GM18861 (cell line): ENCODE data around the gene CCDC47.
"Not testable (repeated sequence)": the region's sequence is repeated elsewhere in the genome, so short reads cannot be mapped to it uniquely, and the experiment has no call there.

Experiments
- ATAC-seq: cut with Tn5 transposase; IDR thresholded peaks from one replicate; pipeline ENCODE4 v1.9.1; 2021; ENCODE audit not compliant: unreplicated experiment

CCDC47 gene

GRCh38 chr17:63773272-63774140 lies at the start of gene CCDC47:
CCDC47 (minus strand) TSS chr17:63773597; CDS start chr17:63766175, 7,422 bp downstream.
- peak; percentile 72 for ATAC-seq

GRCh38 chr17:63822537-63822936 lies 49.1 kb upstream of the CCDC47 start:
- no peak for ATAC-seq

- no peak for ATAC-seq
Observed at GRCh38 chr17:63821804-63822203, 48.4 kb upstream of the CCDC47 start.

- ATAC-seq = no peak
Observed at GRCh38 chr17:63820963-63821561, 47.7 kb upstream of the CCDC47 start.

- ATAC-seq = no peak
Observed at GRCh38 chr17:63819585-63820537, 46.5 kb upstream of the CCDC47 start.

GRCh38 chr17:63819131-63819530 lies 45.7 kb upstream of the CCDC47 start:
- ATAC-seq = no peak

- ATAC-seq = no peak
Observed at GRCh38 chr17:63817736-63818385, 44.5 kb upstream of the CCDC47 start.

- ATAC-seq = no peak
Observed at GRCh38 chr17:63816669-63817068, 43.3 kb upstream of the CCDC47 start.

- ATAC-seq = no peak
Observed at GRCh38 chr17:63816123-63816522, 42.7 kb upstream of the CCDC47 start.

- ATAC-seq = no peak
Observed at GRCh38 chr17:63809970-63810369, 36.6 kb upstream of the CCDC47 start.

- ATAC-seq = no peak
Observed at GRCh38 chr17:63805591-63805990, 32.2 kb upstream of the CCDC47 start.

- ATAC-seq = no peak
Observed at GRCh38 chr17:63804328-63804727, 30.9 kb upstream of the CCDC47 start.

- ATAC-seq = no peak
Observed at GRCh38 chr17:63800783-63801182, 27.4 kb upstream of the CCDC47 start.

GRCh38 chr17:63798572-63799106 lies 25.2 kb upstream of the CCDC47 start:
- ATAC-seq = no peak

- not testable (repeated sequence) for ATAC-seq
Observed at GRCh38 chr17:63796375-63796774, 23.0 kb upstream of the CCDC47 start.

GRCh38 chr17:63792055-63792729 lies 18.8 kb upstream of the CCDC47 start:
- no peak for ATAC-seq

GRCh38 chr17:63790057-63790456 lies 16.7 kb upstream of the CCDC47 start:
- ATAC-seq = no peak

- no peak for ATAC-seq
Observed at GRCh38 chr17:63786971-63787711, 13.7 kb upstream of the CCDC47 start.

GRCh38 chr17:63786117-63786516 lies 12.7 kb upstream of the CCDC47 start:
- no peak for ATAC-seq
